Raji (cell line): ENCODE data around the gene GFOD2.
A peak's percentile ranks its signal among the peaks of the same experiment; 100 is the strongest.

Experiments used
- POLR2A ChIP-seq: IDR thresholded peaks from 2 replicates; pipeline ENCODE4 v1.6.1; 2011; ENCODE audit warnings: low read depth, low read length, control low read depth; ENCODE audit not compliant: insufficient read depth

Gene GFOD2

DNA sequence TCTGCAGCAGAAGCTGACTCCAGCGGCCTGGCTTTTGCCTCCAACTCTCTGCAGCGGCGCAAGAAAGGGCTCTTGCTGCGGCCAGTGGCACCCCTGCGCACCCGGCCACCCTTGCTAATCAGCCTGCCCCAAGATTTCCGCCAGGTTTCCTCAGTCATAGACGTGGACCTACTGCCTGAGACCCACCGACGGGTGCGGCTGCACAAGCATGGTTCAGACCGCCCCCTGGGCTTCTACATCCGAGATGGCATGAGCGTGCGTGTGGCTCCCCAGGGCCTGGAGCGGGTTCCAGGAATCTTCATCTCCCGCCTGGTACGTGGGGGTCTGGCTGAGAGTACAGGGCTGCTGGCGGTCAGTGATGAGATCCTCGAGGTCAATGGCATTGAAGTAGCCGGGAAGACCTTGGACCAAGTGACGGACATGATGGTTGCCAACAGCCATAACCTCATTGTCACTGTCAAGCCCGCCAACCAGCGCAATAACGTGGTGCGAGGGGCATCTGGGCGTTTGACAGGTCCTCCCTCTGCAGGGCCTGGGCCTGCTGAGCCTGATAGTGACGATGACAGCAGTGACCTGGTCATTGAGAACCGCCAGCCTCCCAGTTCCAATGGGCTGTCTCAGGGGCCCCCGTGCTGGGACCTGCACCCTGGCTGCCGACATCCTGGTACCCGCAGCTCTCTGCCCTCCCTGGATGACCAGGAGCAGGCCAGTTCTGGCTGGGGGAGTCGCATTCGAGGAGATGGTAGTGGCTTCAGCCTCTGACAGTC lies 57.0 kb downstream of the GFOD2 start:
- no peak for TF ChIP-seq POLR2A

DNA sequence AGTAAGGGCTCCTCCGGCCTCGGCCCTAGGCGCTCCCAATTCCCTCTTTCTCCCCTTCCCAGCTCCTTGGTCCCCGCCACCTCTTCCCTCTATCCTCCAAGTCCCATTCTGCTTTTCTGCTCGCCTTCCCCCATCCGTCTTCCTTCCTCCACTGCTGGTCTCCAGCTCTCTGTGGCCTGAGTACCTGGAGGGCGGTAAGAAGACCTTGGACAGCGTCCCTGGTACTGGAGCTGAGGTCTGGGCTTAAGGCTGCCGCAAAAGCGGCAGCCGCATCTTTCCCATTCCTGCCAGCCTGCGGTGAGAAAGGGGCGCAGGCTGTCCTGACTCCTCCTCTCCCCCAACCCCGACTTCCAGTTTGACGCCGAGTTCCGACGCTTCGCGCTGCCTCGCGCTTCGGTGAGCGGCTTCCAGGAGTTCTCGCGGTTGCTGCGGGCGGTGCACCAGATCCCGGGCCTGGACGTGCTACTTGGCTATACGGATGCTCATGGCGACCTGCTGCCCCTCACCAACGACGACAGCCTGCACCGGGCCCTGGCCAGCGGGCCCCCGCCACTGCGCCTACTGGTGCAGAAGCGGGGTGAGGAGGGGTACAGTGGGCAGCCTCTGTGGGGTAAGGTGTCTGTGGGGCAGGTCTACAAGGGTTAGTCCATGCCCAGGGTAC lies 57.9 kb downstream of the GFOD2 start:
- TF ChIP-seq POLR2A: no peak

DNA sequence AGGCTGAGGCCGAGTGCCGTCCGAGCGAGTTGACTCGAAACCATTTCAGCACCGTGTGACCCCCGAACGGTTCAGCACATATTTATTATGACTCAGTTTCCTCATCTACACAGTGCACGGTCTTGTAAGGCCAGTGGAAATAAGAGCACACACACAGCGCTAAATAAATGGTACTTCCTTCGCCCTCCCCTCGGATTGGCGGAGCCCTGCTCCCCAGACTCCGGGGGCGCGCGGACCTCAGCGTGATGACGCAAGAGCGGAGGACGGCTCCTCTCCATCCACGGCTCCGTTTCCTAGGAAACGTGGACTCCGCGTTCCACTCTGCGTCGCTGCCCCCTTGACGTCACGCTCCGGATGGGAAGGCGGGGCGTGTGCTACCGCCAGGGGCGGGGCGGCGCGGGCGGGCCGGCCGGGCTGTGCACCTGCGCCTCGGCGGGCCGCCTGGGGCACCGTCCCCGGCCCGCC lies 58.5 kb downstream of the GFOD2 start, which contains the start of gene PARD6A:
TSS of gene PARD6A (plus strand) at position 397 of the 465 bp plus-strand sequence. CDS start 79 bp downstream, outside the sequence.
- TF ChIP-seq POLR2A: peak; percentile 61

DNA sequence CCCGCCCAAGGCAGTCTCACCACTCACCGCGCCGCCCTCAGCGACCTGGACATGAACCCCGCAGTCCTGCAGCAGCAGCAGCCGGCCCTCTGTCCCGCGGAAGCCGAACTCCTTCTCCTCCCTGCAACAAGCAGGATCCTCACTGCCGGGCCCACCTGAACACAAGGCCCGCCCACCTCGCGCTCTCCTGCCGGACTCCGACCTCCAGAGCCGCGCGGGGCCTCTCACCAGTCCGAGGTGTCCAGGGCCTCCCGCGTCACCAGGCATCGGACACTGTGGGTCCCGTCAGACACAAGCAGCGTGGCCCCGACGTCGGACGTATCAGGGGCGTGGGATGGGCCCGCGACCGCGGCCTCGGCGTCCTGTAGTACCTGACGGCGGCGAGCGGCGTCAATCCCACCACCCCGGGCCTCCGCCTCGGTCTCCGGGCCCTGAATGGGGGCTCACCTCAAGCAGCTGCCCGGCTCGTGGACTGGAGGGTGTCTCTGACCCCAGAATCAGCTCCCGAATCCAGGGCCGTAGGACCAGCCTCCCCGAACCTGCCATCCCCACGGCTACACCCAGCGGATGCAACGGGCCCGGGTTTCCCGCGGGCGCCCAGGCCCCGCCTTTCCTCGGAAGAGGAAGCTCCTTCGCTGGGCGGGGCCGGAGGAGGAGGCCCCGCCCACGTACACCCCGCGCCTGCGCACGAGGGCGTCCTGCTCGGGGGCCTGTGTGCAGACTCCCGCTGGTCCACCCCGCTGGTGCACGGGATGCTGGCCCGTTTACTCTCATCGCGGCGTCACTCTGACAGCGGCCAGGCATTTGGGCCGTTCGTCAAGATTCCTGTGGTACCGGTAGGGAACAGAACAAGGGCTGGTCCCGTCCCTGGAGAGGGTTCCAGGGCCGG lies 59.2 kb downstream of the GFOD2 start, which contains the start of gene ACD:
TSS of gene ACD (minus strand) at position 586 of the 889 bp plus-strand sequence. CDS start at position 546, 40 bp downstream.
- peak; percentile 95 for TF ChIP-seq POLR2A

DNA sequence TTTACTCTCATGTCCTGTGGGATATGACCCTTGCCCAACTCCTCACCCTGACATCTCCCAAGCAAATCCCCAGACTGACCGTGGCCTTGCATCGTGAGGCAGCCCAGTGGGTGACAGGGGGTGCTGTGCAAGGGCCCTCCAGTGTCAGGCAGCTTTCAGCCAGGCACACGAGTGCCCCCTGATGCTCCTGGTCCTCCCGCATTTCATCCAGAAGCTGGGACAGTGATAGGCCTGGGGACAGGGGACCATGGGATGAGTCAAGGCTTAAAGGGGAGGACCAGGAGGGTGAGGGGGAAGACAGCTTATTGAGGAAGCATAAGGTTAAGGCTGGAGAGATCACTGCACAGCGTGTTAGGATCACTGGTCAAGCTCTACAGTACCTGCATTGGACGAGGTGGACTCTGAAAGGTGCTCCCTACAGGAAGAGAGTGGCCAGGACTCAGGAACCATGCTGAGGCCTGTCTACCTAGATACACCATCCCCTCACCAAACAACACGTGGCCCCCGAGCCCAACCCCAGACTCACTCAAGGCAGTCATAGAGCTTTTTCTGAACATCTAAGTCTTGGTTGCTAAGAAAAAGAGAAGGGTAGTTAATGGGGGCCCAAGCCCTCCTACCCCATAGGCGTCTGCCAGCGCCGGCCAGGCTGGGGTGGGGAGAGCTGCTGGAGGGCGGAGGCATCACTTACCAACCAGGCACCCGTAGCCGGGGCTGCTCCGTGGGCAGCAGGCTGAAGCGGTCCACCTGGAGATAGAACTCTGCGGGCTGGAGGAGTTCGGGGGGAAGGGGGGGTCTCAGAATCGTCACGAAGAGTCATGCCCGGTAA lies 60.1 kb downstream of the GFOD2 start:
- TF ChIP-seq POLR2A: no peak

DNA sequence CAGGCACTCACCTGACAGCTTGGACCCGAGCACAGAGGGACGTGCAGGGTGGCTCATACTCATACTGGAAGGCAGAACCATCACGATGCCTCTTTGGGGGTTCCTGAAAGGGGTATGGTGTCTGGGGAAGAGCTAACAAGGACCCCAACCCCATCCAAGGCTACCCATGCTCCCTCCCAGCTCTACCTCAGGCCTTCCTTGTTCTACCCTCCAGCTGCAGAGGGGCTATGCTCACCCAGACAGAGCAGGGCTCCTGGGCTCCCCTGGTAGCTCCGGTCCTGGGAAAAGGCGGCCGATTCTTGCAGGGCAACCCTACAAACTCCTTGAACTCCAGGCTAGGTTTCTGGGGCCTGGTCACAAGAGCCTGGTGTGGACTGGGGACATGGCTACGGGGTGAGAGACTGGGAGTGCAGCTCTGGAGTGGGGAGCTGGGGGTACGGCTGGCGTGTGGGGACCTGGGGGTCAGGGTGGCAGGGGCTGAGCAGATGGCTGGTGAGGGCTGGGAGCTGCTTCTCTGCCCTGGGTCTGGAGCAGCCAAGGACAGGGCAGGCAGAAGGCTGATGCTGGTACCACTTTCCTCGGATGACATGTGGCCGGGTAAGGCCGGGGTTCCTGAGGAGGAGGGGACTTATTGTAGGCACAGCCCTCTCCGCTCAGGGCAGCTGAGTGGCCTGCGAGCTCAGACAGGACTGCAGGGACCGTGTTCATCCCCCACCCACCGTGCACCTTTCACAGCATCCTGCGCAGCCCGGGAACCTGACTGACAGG lies 61.2 kb downstream of the GFOD2 start:
- no peak for TF ChIP-seq POLR2A

DNA sequence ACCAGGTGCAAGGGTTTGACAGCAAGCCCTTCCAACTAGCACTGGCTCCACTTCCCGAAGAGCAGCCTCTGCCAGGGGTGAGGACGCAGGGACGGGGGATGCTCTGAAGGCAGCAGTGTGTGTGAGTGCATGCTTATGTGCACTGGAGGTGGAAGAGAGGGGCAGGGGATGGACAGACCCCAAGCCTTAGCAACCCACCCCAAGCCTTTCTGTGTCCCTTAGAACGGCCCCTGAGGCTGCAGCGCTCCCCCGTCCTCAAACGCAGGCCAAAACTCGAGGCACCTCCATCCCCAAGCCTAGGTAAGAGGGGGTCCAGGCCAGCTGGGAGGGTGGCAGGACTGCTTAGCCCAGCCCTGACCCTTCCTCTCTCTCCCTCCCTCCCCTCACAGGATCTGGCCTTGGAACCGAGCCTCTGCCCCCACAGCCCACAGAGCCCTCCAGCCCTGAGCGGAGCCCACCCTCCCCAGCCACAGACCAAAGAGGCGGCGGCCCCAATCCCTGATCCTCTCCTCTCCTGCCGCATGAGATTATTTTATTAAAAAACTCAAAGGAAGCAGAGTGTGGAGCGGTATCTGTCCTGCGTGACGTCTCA lies 62.0 kb downstream of the GFOD2 start:
- TF ChIP-seq POLR2A: no peak

DNA sequence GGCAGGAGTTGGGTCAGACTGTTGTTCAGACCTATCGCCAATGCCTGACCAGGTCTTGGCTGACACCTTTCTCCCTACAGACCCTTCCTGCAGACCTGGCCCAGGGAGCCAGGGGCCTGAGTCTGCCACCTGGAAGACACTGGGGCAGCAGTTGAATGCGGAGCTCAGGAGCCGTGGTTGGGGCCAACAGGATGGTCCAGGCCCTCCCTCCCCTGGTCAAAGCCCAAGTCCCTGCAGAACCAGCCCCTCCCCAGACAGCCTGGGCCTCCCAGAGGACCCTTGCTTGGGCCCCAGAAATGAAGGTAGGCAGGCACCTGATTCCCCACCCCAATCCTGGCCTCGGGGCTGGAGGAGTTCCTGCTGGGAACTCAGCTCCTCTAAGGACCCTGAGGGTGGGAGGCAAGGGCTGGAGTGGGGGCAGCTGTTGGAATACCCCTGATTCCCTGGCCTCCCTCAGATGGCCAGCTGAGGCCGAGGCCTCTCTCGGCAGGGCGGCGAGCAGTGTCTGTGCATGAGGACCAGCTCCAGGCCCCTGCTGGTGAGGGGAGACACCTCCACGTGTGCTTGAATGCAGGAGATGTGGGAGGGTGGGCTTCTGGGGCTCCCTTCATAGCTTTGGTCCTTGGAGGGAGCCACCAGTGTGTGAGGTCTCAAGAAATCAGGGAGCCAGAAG lies 62.6 kb downstream of the GFOD2 start:
- peak; percentile 24; the same call in 1 of the 2 replicates for TF ChIP-seq POLR2A

DNA sequence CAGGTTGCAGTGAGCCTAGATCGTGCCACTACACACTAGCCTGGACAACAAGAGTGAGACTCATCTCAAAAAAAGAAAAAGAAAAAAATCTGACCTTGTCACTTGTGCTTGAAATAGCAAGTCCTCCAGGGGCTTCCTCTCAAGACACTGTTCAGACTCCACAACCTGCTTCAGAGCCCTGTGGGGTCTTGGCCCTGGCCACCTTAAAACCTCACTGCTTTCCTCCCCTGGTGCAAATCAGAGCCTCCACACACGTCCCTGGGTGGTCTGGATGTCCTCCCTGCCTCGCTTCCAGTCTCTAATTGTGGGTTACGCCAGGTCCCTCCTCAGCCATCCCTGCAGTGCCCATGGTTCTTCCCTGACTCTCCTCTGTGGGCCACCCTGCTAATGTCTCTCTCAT lies 63.8 kb downstream of the GFOD2 start:
- TF ChIP-seq POLR2A: no peak

DNA sequence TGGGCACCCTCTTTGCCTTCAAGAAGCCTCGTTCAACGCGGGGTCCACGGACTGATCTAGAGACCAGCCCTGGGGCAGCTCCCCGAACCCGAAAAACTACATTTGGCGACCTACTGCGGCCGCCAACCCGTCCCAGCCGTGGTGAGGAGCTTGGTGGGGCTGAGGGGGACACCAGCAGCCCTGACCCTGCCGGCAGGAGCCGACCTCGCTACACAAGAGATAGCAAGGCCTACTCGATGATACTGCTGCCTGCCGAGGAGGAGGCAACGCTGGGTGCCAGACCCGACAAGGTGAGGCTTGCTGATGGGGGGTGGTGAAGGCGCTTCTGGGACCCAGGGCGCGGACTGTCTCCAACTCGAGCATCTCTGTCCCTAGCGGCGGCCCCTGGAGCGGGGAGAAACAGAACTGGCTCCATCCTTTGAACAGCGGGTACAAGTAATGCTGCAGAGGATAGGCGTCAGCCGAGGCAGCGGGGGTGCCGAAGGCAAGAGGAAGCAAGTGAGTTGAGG lies 64.7 kb downstream of the GFOD2 start:
- 0 out of 2 replicates have a peak, but pooled peaks have one; percentile 6 for TF ChIP-seq POLR2A

DNA sequence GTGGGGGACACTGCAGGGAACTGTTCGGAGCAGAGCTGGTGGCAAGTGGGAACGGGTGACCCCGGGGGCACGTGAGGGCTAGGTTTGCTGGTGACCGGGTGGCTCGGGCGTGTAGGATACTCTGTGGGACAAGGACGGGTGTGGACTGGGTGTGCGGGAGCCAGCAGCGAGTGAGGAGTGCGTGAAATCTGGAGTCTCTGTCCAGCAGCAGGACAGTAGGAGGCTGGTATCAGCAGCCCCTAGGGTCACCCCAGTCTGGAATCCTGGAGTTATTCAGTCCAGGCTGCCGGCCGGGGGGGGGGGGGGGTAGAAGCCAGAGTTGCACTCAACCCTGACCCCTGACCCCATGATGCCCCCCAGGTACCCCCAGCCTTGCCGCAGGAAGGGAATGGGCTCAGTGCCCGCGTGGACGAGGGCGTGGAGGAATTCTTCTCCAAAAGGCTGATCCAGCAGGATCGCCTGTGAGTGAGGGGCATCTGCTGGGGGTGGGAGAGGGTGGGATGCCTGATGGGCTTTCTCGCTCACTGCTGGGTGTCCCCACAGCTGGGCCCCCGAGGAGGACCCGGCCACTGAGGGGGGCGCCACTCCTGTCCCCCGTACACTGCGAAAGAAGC lies 65.2 kb downstream of the GFOD2 start:
- no peak for TF ChIP-seq POLR2A
